ENCODE measurements around the gene GFAP.

Gene GFAP

GRCh38 chr17:44862278-44862914 lies 52.9 kb downstream of the GFAP start:
- TF ChIP-seq EZH2phosphoT487 (conservative IDR thresholded peaks at IDR 0.05; ENCODE audit: low read length) (no peak), CTCF (IDR thresholded peaks at IDR 0.05; ENCODE audit: insufficient read depth, low read length, poor library complexity, severe bottlenecking) (no peak)
- no peak overlapping the region for H3K9ac ChIP-seq (ENCODE audit: low read length)
- H3F3A ChIP-seq (ENCODE audit: insufficient read depth): peaks cover 7% of the 10 kb centered on the region; the same call in 1 of the 2 replicates
- H3K27ac ChIP-seq (ENCODE audit: low read depth, low read length): no peak overlapping the region
- no peak overlapping the region for H2AFZ ChIP-seq (ENCODE audit: low read depth, low read length, severe bottlenecking)
- H3K4me2 ChIP-seq (ENCODE audit: low read depth, low read length, poor library complexity, severe bottlenecking): no peak overlapping the region
- H3K9me3 ChIP-seq (ENCODE audit: insufficient read depth, low read length): no peaks in the 10 kb centered on the region
- no peaks in the 10 kb centered on the region for H3K27me3 ChIP-seq (ENCODE audit: low read length)
- H3K4me3 ChIP-seq (ENCODE audit: insufficient read depth, low read length, poor library complexity, severe bottlenecking): no peak overlapping the region
- H4K20me1 ChIP-seq (ENCODE audit: low read depth, low read length): no peaks in the 10 kb centered on the region
- no peaks in the 10 kb centered on the region for H3K9me2 ChIP-seq (replicated peaks; ENCODE audit: insufficient read depth, low read length)
- H3K36me3 ChIP-seq (ENCODE audit: low read length): peaks cover 8% of the 10 kb centered on the region; the same call in 1 of the 2 replicates
- H3K79me2 ChIP-seq (ENCODE audit: insufficient read depth, low read length): no peaks in the 10 kb centered on the region

GRCh38 chr17:44859701-44860100 lies 55.6 kb downstream of the GFAP start:
- no peak overlapping the region for H3K4me2 ChIP-seq (ENCODE audit: low read depth, low read length, poor library complexity, severe bottlenecking)
- H3K9ac ChIP-seq (ENCODE audit: low read length): no peak overlapping the region
- H3K27ac ChIP-seq (ENCODE audit: low read depth, low read length): no peak overlapping the region
- H3K79me2 ChIP-seq (ENCODE audit: insufficient read depth, low read length): no peaks in the 10 kb centered on the region
- H3K9me2 ChIP-seq (replicated peaks; ENCODE audit: insufficient read depth, low read length): no peaks in the 10 kb centered on the region
- no peaks in the 10 kb centered on the region for H4K20me1 ChIP-seq (ENCODE audit: low read depth, low read length)
- no peaks in the 10 kb centered on the region for H3K9me3 ChIP-seq (ENCODE audit: insufficient read depth, low read length)
- no peak overlapping the region for H2AFZ ChIP-seq (ENCODE audit: low read depth, low read length, severe bottlenecking)
- H3F3A ChIP-seq (ENCODE audit: insufficient read depth): no peaks in the 10 kb centered on the region
- H3K4me3 ChIP-seq (ENCODE audit: insufficient read depth, low read length, poor library complexity, severe bottlenecking): no peak overlapping the region
- TF ChIP-seq EZH2phosphoT487 (conservative IDR thresholded peaks at IDR 0.05; ENCODE audit: low read length): no peak
- no peak for TF ChIP-seq CTCF (IDR thresholded peaks at IDR 0.05; ENCODE audit: insufficient read depth, low read length, poor library complexity, severe bottlenecking)
- H3K27me3 ChIP-seq (ENCODE audit: low read length): no peaks in the 10 kb centered on the region
- H3K36me3 ChIP-seq (ENCODE audit: low read length): peaks cover 6% of the 10 kb centered on the region; the same call in 1 of the 2 replicates

- Histone ChIP-seq H3K4me2 (ENCODE audit: low read depth, low read length, poor library complexity, severe bottlenecking) (no peak overlapping the region), H3K36me3 (ENCODE audit: low read length) (no peaks in the 10 kb centered on the region; the same call in 1 of the 2 replicates), H3K9ac (ENCODE audit: low read length) (no peak overlapping the region), H2AFZ (ENCODE audit: low read depth, low read length, severe bottlenecking) (no peak overlapping the region), H3K27ac (ENCODE audit: low read depth, low read length) (no peak overlapping the region), H3K9me3 (ENCODE audit: insufficient read depth, low read length) (no peaks in the 10 kb centered on the region), H3K27me3 (ENCODE audit: low read length) (no peaks in the 10 kb centered on the region), H3K4me3 (ENCODE audit: insufficient read depth, low read length, poor library complexity, severe bottlenecking) (no peak overlapping the region), H3F3A (ENCODE audit: insufficient read depth) (no peaks in the 10 kb centered on the region), H4K20me1 (ENCODE audit: low read depth, low read length) (no peaks in the 10 kb centered on the region), H3K79me2 (ENCODE audit: insufficient read depth, low read length) (no peaks in the 10 kb centered on the region), H3K9me2 (replicated peaks; ENCODE audit: insufficient read depth, low read length) (no peaks in the 10 kb centered on the region)
- no peak for TF ChIP-seq EZH2phosphoT487 (conservative IDR thresholded peaks at IDR 0.05; ENCODE audit: low read length)
- TF ChIP-seq CTCF (IDR thresholded peaks at IDR 0.05; ENCODE audit: insufficient read depth, low read length, poor library complexity, severe bottlenecking): no peak
Observed at GRCh38 chr17:44854192-44854591, 61.1 kb downstream of the GFAP start.
